Measurements from ENCODE around the gene SIRT2.

Gene SIRT2

DNA sequence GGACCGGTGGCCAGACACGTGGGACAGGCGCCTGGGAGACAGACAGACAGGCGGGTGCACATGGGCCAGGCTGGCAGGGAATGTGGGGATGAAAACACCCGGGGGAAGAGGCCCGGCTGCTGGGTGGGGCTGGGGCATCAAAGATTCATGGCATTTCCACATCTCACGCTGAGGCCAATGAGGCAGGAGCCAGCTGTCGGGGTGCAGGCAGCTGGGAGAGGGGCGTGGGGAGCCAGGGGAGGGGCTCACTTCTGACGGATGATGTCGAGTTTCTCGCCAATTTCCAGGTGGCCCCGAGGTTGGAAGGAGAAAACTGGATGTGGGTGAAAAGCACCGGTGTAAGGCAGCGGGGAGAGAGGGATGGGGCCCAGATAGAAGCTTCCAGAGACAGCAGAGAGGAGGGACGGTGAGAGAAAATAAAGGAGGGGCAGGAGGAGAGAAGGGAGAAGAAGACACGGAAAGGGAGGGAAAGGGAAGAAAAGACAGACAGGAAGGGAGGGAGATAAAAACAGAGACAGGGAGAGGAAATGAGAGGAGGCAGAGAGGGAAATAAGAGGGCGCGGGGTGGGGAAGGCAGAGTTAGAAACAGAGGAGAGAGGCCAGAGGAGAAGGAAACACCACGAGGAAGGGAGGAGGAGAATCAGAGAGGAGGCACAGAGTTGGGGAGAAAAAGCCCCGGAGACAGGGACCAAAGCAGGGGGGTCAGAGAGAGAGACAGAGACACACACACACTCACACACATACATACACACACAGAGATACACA lies 20.6 kb upstream of the SIRT2 start:
- no peak for DNase-seq

GRCh38 chr19:38918526-38918925 lies 19.1 kb upstream of the SIRT2 start:
- DNase-seq, result no peak

DNA sequence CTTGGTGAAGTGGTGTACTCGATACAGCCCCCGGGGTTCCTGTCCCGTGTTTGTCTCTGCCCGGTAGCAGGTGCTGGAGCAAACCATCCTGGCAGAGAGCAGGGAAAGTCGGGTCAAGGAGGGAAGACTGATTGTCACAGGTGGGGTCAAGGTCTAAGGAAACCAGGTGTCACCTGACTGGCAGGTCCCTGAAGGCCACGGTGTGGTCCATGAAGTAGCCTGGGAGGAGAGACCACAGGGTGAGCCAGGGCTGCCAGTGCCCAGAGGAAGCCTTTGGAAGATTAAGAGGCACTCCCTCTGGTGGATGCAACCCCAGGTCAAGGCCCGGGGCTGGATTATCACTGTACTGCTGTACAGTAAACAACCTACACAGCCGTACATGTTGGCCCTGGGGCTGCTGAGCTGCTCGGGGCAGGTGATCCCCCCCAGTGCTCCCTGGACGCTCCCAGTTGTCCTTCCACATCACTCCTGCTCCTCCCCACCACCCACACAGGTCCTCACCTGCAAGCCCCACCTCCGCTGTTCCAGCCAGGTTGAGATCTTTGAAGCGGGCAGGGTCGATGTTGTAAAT lies 18.6 kb upstream of the SIRT2 start:
- no peak for DNase-seq

DNA sequence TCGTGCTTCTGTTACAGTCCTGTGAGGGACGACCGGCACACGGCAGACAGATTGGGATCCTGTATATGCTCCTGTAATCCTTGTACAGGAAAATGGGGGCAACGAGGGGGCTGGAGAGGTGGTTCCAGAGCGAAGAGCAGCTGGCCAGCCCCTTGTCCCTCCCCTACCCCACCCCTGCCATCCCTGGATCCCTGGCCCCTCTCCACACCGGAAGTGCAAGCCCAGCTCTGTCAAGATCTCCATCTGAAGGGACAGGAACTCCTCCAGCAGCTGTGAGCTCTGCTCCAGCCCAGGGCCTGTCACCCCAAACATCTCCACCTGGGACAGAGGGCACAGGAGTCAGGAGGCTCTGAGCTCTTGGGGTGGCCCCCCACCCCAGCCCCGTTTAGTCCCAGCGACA lies 18.1 kb upstream of the SIRT2 start:
- no peak for DNase-seq

DNA sequence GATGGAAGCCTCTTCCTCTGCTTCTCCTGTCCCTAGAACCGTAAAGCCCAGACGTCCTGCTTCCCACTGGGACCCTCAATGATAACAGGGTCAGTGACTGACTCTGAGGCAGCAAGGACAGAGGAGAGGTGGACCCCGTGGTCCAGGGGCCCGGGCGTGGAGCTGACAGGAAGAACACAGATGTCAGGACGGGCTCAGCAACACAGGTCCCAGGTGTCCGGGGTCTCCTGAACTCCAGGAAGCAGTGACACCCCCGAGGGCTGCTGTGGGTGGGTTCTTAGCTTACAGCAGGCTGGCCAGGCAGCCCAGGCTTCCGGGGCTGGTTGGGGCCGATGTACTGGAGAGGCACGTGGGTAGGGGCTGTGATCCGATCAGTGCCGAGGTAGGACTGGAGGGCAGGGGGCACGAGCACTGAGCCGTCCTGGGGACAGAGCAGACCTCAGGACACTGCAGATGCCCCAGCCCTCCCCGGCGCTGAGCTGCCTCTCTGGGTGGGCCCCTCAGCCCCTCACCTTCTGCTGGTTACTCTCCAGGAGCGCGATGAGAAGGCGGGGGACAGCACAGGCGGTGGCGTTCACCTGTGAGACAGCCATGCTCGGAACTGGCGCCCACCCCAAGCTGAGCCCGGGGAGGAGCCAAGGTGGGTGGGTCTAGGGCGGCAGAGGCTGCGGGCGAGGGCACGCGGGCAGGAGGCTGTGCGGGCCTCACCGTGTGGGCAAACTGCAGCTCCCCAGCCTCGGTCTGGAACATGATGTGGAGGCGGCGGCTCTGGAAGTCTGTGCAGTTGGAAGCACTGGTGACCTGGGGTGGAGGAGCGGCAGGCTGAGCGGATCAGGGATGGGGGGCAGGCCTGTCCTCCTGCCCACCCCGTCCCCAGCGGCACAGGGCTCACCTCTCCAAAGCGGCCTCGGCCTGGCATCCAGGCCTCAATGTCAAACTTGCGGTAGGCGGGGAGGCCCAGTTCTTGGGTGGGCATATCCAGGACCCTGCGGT lies 16.2 kb upstream of the SIRT2 start:
- no peak for DNase-seq

DNA sequence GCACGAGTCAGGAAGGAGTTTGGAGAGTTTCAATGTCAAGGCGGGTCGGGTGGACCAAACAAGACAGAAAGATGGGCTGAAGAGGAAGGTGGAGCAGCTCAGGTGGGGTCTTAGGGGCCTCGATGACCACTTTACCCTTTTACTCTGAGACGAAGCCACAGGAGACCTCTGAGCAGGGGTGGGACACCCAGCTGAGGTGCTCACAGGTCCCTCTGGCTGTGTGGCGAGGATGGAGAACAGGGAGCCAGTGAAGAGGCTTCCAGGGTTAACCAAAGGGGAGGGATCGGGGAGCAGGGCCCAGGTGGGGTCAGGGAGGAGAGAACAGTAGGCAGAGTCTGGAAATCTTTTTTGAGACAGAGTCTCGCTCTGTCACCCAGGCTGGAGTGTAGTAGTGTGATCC lies 14.5 kb upstream of the SIRT2 start:
- DNase-seq, result no peak

DNA sequence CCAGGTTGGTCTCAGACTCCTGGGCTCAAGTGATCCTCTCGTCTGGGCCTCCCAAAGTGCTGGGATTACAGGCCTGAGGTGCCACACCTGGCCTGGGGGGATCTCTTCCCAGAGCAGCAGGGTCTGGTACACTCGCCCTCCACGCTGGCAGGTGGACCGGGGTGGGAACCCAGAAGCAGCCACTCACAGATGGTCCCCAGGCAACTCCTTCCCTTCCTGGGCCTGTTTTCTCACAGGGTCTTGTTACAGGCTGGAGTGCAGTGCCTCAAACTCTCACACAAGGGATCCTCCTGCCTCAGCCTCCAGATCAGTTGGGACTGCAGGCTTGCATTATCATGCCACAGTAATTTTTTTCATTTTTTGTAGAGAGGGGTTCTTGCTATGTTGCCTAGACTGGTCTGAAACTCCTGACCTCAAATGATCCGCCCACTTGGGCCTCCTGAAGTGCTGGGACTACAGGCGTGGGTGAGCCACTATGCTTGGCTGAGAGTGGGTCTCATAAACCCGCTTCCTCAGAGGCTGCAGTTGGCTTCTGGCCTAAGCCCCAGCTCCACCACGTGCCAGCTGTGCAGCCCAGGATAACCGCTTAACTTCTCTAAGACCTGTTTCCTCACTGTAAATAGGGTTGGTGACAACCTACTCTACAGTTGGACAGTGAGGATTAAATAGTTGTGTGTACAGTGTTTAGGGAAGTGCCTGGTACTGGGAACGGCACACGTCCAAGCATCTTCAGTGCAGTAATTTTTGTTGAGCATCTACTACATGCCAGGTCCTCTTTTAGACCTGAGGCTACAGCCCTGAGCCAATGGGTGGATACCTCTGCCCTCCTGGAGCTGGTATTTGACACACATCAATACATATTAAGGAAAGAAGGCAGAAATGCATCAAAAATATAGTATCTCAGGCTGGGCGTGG lies 13.4 kb upstream of the SIRT2 start:
- no peak for DNase-seq

DNA sequence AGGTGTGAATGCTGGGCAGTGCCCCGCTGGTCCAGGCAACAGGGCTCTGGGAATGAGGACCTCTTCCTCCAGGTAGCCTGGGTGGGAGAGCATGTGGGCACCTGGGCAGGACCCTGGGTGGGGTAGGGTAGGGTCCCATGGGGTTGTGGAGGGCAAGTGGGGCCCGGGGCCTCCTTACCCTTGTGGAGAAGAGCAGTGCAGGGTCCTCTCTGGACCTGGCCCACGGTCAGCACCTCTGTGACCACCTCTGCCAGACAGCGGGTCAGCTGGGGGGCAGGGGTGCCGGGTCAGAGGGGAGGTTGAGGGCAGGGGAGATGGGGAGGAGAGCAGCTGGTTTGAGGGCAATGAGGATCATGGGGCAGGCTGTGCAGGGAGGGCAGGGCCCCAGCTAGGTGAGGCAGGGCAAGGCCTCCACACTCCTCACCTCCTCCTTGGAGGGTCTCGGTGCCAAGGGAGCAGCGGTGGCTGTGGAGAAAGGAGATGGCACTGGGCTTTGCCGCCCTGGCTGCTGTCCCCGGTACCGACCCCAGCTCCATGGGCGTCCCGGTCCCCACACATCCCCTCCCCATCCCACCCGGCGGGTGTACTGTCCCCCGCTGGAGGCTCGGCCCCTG lies 12.1 kb upstream of the SIRT2 start:
- DNase-seq, result no peak

DNA sequence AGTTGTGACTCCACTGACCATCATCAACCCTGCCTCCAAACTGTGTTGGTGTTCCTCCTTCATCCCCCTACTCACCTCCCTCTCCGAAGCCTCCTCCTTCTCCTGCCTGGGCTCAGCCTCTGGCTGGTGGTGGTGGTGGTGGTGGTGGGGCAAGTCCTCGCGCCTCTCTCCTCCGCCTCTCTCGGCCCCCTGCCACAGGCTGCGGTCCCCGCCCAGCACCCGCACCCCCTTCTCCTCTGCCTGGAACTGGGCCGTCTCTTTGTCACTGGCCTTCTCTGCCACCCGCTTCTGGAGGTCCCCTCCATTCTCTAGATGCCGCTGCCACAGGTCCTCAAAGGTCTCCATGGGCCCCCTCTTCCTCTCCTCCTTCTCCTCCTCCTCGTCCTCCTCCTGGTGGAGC lies 11.1 kb upstream of the SIRT2 start:
- no peak for DNase-seq

- no peak for DNase-seq
These were observed 9.5 kb upstream of the SIRT2 start for GRCh38 chr19:38908911-38909310.

GRCh38 chr19:38907670-38908069 lies 8.3 kb upstream of the SIRT2 start:
- DNase-seq, result no peak

- DNase-seq, result no peak
These were observed 7.8 kb upstream of the SIRT2 start for GRCh38 chr19:38907227-38907626.

DNA sequence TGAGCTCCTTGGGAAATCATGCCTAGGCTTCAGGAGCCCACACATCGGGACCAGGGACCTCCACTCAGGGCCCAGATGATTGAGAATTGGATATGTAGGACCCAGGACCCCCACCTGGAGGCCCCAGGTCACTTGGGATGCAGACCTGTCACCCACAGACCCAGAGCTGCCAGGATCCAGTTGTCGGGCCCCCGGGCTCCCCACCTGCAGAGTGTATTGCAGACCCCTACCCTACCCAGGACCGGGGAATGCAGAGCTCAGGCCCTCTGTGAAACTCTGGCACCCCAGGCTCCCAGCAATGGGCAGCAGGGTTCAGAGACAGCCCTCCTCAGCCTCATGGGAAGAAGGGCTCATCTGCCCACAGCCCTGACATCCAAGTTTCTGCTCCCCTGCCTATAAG lies 6.2 kb upstream of the SIRT2 start:
- DNase-seq, result no peak

DNA sequence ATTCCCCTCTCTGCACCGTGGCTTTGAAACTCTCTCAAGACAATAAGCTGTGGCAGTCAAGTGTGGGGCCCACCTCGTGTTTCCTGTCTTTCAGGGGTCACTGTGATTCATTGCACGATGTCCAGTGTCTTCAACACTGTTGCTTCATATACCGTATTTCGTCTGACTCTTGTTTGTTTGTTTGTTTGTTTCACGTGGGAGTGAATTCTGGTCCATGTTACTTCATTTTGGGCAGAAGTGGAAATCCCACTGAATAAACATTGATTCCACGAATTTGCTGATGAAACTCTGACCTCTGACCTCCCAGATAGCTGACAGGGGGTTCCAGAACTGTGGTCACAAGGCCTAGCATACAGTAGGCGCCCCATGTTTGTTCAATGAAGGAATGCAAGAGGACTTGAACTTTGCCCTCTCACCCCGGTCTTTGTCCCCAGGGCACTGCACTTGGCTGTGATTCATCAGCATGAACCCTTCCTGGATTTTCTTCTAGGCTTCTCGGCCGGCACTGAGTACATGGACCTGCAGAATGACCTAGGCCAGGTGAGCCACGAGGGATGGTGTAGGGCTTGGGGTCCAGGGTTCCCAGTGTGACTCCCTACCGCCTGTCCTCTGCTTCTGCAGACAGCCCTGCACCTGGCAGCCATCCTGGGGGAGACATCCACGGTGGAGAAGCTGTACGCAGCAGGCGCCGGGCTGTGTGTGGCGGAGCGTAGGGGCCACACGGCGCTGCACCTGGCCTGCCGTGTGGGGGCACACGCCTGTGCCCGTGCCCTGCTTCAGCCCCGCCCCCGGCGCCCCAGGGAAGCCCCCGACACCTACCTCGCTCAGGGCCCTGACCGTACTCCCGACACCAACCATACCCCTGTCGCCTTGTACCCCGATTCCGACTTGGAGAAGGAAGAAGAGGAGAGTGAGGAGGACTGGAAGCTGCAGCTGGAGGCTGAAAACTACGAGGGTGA lies 5.4 kb upstream of the SIRT2 start:
- no peak for DNase-seq

- DNase-seq, result no peak
These were observed 2.3 kb upstream of the SIRT2 start for GRCh38 chr19:38901683-38902082.

- DNase-seq, result no peak
These were observed 1.3 kb upstream of the SIRT2 start for GRCh38 chr19:38900743-38901190.

- no peak for DNase-seq
These were observed 798 bp upstream of the SIRT2 start for GRCh38 chr19:38900202-38900629.

DNA sequence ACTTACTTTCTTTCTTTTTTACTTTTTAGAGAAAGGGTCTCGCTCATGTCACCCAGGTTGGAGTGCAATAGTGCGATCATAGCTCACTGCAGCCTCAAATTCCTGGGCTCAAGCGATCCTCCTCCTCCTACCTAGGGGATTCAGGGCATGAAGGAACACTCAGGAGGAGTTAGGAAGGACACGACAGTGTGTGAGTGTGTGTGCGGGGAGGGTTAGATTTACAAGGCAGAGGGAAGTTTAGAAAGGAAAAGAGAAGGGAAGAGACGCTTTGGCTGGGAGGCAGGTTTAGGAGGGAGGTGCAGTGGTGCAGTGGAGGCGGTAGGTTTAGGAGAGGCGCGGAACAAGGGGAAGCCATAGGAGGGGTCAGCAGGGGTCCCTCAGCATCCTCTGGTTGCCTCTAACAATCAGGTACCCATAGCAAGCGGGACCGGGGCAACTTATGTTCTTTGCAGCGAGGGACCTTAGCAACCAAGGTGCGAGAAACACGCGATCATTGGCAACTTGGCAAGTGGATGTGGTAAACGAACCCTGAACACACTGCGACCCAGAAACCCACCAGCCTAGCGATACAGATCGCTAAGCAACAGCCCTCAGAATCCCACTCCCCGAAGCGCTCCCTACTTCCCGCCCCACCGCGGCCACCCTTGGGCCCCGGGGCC lies 501 bp downstream of the SIRT2 start:
- DNase-seq, result peak in 1 of 2 donors; percentile 11

- no peak for DNase-seq
These were observed 4.5 kb downstream of the SIRT2 start for GRCh38 chr19:38894968-38895367.

- no peak for DNase-seq
These were observed 6.1 kb downstream of the SIRT2 start for GRCh38 chr19:38893341-38893771.

Data from activated CD4-positive, alpha-beta T cell treated with anti-CD3 and anti-CD28 coated beads for 4 hours (primary cell).